Measurements from ENCODE around the gene CNOT6.

CNOT6 gene

GRCh38 chr5:180532268-180532667 lies 38.1 kb downstream of the CNOT6 start:
- FAIRE-seq = no peak
- DNase-seq (ENCODE audit: insufficient read length, low spot score) = no peak
- no peak for TF ChIP-seq TAF1 (IDR thresholded peaks at IDR 0.05; ENCODE audit: low read depth, low read length)
- no peak for TF ChIP-seq POU2F2 (IDR thresholded peaks at IDR 0.05; ENCODE audit: low read depth, low read length)
- no peak for TF ChIP-seq SPI1 (IDR thresholded peaks at IDR 0.05; ENCODE audit: low read depth, low read length)
- TF ChIP-seq POLR2AphosphoS5 (IDR thresholded peaks at IDR 0.05; ENCODE audit: low read depth, low read length) = no peak
- no peak for TF ChIP-seq PAX5 (IDR thresholded peaks at IDR 0.05; ENCODE audit: insufficient read depth, low read length, severe bottlenecking)
- no peak for TF ChIP-seq POLR2A (IDR thresholded peaks at IDR 0.05; ENCODE audit: low read depth, low read length)

- TF ChIP-seq POLR2AphosphoS5 (IDR thresholded peaks at IDR 0.05; ENCODE audit: low read depth, low read length) (no peak), POLR2A (IDR thresholded peaks at IDR 0.05; ENCODE audit: low read depth, low read length) (no peak), POU2F2 (IDR thresholded peaks at IDR 0.05; ENCODE audit: low read depth, low read length) (no peak), SPI1 (IDR thresholded peaks at IDR 0.05; ENCODE audit: low read depth, low read length) (no peak), TAF1 (IDR thresholded peaks at IDR 0.05; ENCODE audit: low read depth, low read length) (no peak), PAX5 (IDR thresholded peaks at IDR 0.05; ENCODE audit: insufficient read depth, low read length, severe bottlenecking) (no peak)
- DNase-seq (ENCODE audit: insufficient read length, low spot score) = no peak
- FAIRE-seq = no peak
Observed at GRCh38 chr5:180533845-180534244, 39.7 kb downstream of the CNOT6 start.

- FAIRE-seq (no peak), DNase-seq (ENCODE audit: insufficient read length, low spot score) (no peak)
- no peak for TF ChIP-seq POU2F2 (IDR thresholded peaks at IDR 0.05; ENCODE audit: low read depth, low read length)
- TF ChIP-seq SPI1 (IDR thresholded peaks at IDR 0.05; ENCODE audit: low read depth, low read length) = no peak
- no peak for TF ChIP-seq POLR2A (IDR thresholded peaks at IDR 0.05; ENCODE audit: low read depth, low read length)
- no peak for TF ChIP-seq POLR2AphosphoS5 (IDR thresholded peaks at IDR 0.05; ENCODE audit: low read depth, low read length)
- no peak for TF ChIP-seq TAF1 (IDR thresholded peaks at IDR 0.05; ENCODE audit: low read depth, low read length)
- no peak for TF ChIP-seq PAX5 (IDR thresholded peaks at IDR 0.05; ENCODE audit: insufficient read depth, low read length, severe bottlenecking)
Observed at GRCh38 chr5:180535573-180535972, 41.4 kb downstream of the CNOT6 start.

- DNase-seq (ENCODE audit: insufficient read length, low spot score) (no peak), FAIRE-seq (peak; percentile 71)
- TF ChIP-seq POU2F2 (IDR thresholded peaks at IDR 0.05; ENCODE audit: low read depth, low read length) (no peak), SPI1 (IDR thresholded peaks at IDR 0.05; ENCODE audit: low read depth, low read length) (0 out of 2 replicates have a peak, but pooled peaks have one; percentile 7)
Observed at GRCh38 chr5:180540050-180540694, 46.0 kb downstream of the CNOT6 start.

GRCh38 chr5:180541710-180542109 lies 47.5 kb downstream of the CNOT6 start:
- FAIRE-seq = no peak
- DNase-seq (ENCODE audit: insufficient read length, low spot score) = no peak
- TF ChIP-seq POLR2AphosphoS5 (IDR thresholded peaks at IDR 0.05; ENCODE audit: low read depth, low read length) (no peak), TAF1 (IDR thresholded peaks at IDR 0.05; ENCODE audit: low read depth, low read length) (no peak), POLR2A (IDR thresholded peaks at IDR 0.05; ENCODE audit: low read depth, low read length) (no peak), POU2F2 (IDR thresholded peaks at IDR 0.05; ENCODE audit: low read depth, low read length) (no peak), PAX5 (IDR thresholded peaks at IDR 0.05; ENCODE audit: insufficient read depth, low read length, severe bottlenecking) (no peak), SPI1 (IDR thresholded peaks at IDR 0.05; ENCODE audit: low read depth, low read length) (no peak)

GRCh38 chr5:180545248-180545647 lies 51.1 kb downstream of the CNOT6 start:
- FAIRE-seq (no peak), DNase-seq (ENCODE audit: insufficient read length, low spot score) (no peak)
- TF ChIP-seq PAX5 (IDR thresholded peaks at IDR 0.05; ENCODE audit: insufficient read depth, low read length, severe bottlenecking) (no peak), POU2F2 (IDR thresholded peaks at IDR 0.05; ENCODE audit: low read depth, low read length) (no peak), SPI1 (IDR thresholded peaks at IDR 0.05; ENCODE audit: low read depth, low read length) (no peak), POLR2AphosphoS5 (IDR thresholded peaks at IDR 0.05; ENCODE audit: low read depth, low read length) (no peak), TAF1 (IDR thresholded peaks at IDR 0.05; ENCODE audit: low read depth, low read length) (no peak), POLR2A (IDR thresholded peaks at IDR 0.05; ENCODE audit: low read depth, low read length) (no peak)

GRCh38 chr5:180548563-180548962 lies 54.4 kb downstream of the CNOT6 start:
- TF ChIP-seq POLR2AphosphoS5 (IDR thresholded peaks at IDR 0.05; ENCODE audit: low read depth, low read length) (no peak), POU2F2 (IDR thresholded peaks at IDR 0.05; ENCODE audit: low read depth, low read length) (no peak), SPI1 (IDR thresholded peaks at IDR 0.05; ENCODE audit: low read depth, low read length) (no peak), TAF1 (IDR thresholded peaks at IDR 0.05; ENCODE audit: low read depth, low read length) (no peak), POLR2A (IDR thresholded peaks at IDR 0.05; ENCODE audit: low read depth, low read length) (no peak), PAX5 (IDR thresholded peaks at IDR 0.05; ENCODE audit: insufficient read depth, low read length, severe bottlenecking) (no peak)
- DNase-seq (ENCODE audit: insufficient read length, low spot score) (no peak), FAIRE-seq (no peak)

GRCh38 chr5:180553530-180553929 lies 59.4 kb downstream of the CNOT6 start:
- TF ChIP-seq TAF1 (IDR thresholded peaks at IDR 0.05; ENCODE audit: low read depth, low read length) (no peak), POLR2AphosphoS5 (IDR thresholded peaks at IDR 0.05; ENCODE audit: low read depth, low read length) (no peak), PAX5 (IDR thresholded peaks at IDR 0.05; ENCODE audit: insufficient read depth, low read length, severe bottlenecking) (no peak), POLR2A (IDR thresholded peaks at IDR 0.05; ENCODE audit: low read depth, low read length) (no peak), SPI1 (IDR thresholded peaks at IDR 0.05; ENCODE audit: low read depth, low read length) (no peak), POU2F2 (IDR thresholded peaks at IDR 0.05; ENCODE audit: low read depth, low read length) (no peak)
- FAIRE-seq = no peak
- no peak for DNase-seq (ENCODE audit: insufficient read length, low spot score)

- no peak for TF ChIP-seq TAF1 (IDR thresholded peaks at IDR 0.05; ENCODE audit: low read depth, low read length)
- TF ChIP-seq POLR2AphosphoS5 (IDR thresholded peaks at IDR 0.05; ENCODE audit: low read depth, low read length) = no peak
- no peak for TF ChIP-seq SPI1 (IDR thresholded peaks at IDR 0.05; ENCODE audit: low read depth, low read length)
- no peak for TF ChIP-seq PAX5 (IDR thresholded peaks at IDR 0.05; ENCODE audit: insufficient read depth, low read length, severe bottlenecking)
- no peak for TF ChIP-seq POLR2A (IDR thresholded peaks at IDR 0.05; ENCODE audit: low read depth, low read length)
- TF ChIP-seq POU2F2 (IDR thresholded peaks at IDR 0.05; ENCODE audit: low read depth, low read length) = no peak
- no peak for FAIRE-seq
- DNase-seq (ENCODE audit: insufficient read length, low spot score) = no peak
Observed at GRCh38 chr5:180555168-180555921, 61.2 kb downstream of the CNOT6 start.

Measured in GM12891 (cell line).